Right kidney (tissue), 1 donor: ENCODE data around the gene FIGN.

Source experiments
- DNase-seq: peaks from one replicate; pipeline ENCODE4 v3.0.0-alpha.2; 2016

The FIGN gene

GRCh38 chr2:163564236-163564635 lies 171.6 kb downstream of the FIGN start:
- DNase-seq: no peak

- DNase-seq: no peak
These were observed 172.5 kb downstream of the FIGN start for GRCh38 chr2:163563336-163563735.

GRCh38 chr2:163558251-163559021 lies 177.4 kb downstream of the FIGN start:
- DNase-seq: no peak

GRCh38 chr2:163556511-163556910 lies 179.3 kb downstream of the FIGN start:
- no peak for DNase-seq

- DNase-seq: no peak
These were observed 180.9 kb downstream of the FIGN start for GRCh38 chr2:163554864-163555263.

GRCh38 chr2:163553601-163554000 lies 182.2 kb downstream of the FIGN start:
- no peak for DNase-seq

- DNase-seq: no peak
These were observed 183.1 kb downstream of the FIGN start for GRCh38 chr2:163552758-163553157.

GRCh38 chr2:163551616-163552373 lies 184.0 kb downstream of the FIGN start:
- DNase-seq: no peak

GRCh38 chr2:163548970-163549369 lies 186.8 kb downstream of the FIGN start:
- no peak for DNase-seq
